HepG2 (cell line): ENCODE results near the gene C2CD3. TPM values are rescaled to one million over a fixed set of nuclear protein-coding genes. Genes with fewer than 3 reads are reported as not detected.
A peak's percentile ranks its signal among the peaks of the same experiment; 100 is the strongest.

Experiments used
- ATAC-seq: fragments of 200-7000 bp; cut with Tn5 transposase; 3 replicates; pipeline ENCODE4 v1.9.1; 2020; ENCODE audit warnings: mild to moderate bottlenecking, moderate library complexity
- BruUV-seq: library from RNA; stranded (reverse); fragments of 400-500 nt; replicated peaks from 2 replicates; lab custom pipeline; 2021; lab: Mats Ljungman, UMichigan
- CTCF ChIA-PET: fragments of 300-600 bp; formaldehyde crosslinking; extraction: SDS; loops from one replicate; lab custom pipeline; 2021; ENCODE audit warnings: low total read pairs, inconsistent platforms, low intra/inter-chr PET ratio; lab: Yijun Ruan, JAX
- POLR2A ChIA-PET: fragments of 350-600 bp; sonication (Branson Sonifier 250); formaldehyde crosslinking; loops from one replicate; lab custom pipeline; 2020; ENCODE audit warnings: antibody characterized with exemption, inconsistent platforms; lab: Yijun Ruan, JAX
- DNase-seq: peaks from one replicate; pipeline ENCODE4 v3.0.0-alpha.2; 2015; ENCODE audit warnings: low spot score
- FAIRE-seq: peaks from 3 replicates; lab custom pipeline; 2011; peaks lifted over from hg19 to GRCh38; lab: Jason Lieb, UNC
- H2AFZ ChIP-seq: one replicate; pipeline ENCODE4 v1.6.1; 2011; ENCODE audit warnings: low read length, inconsistent platforms
- H3K27ac ChIP-seq: fragments of 300-600 bp; 3 replicates; pipeline ENCODE4 v1.8.0; 2011; ENCODE audit warnings: mixed run types, mild to moderate bottlenecking, mixed read lengths, low read length, inconsistent platforms; ENCODE audit not compliant: insufficient read depth; ENCODE audit errors: extremely low read length
- H3K27me3 ChIP-seq, 2 experiments: fragments of 200-600 bp in 1 of 2; 2 replicates in 1 of 2; 3 replicates in 1 of 2; pipeline versions ENCODE4 v1.6.0 to v1.8.0; 2011; ENCODE audit warnings: low read length in 2 of 2, mild to moderate bottlenecking in 2 of 2, moderate library complexity in 2 of 2, inconsistent platforms in 1 of 2; ENCODE audit not compliant: insufficient read depth in 2 of 2, control insufficient read depth in 1 of 2
- H3K36me3 ChIP-seq, 2 experiments: fragments of 200-600 bp in 1 of 2; replicated peaks in 1 of 2; 2 replicates in 1 of 2; 3 replicates in 1 of 2; pipeline versions ENCODE4 v1.5.1 to v1.8.0; 2011; ENCODE audit warnings: low read length in 2 of 2, inconsistent platforms in 1 of 2; ENCODE audit not compliant: insufficient read depth in 2 of 2, control insufficient read depth in 1 of 2
- H3K4me1 ChIP-seq: 2 replicates; pipeline ENCODE4 v1.5.1; 2012; ENCODE audit warnings: low read length, inconsistent platforms; ENCODE audit not compliant: insufficient read depth
- H3K4me2 ChIP-seq: 2 replicates; pipeline ENCODE4 v1.6.0; 2011; ENCODE audit warnings: low read depth, low read length, inconsistent platforms
- H3K4me3 ChIP-seq, 3 experiments: fragments of 200-600 bp in 1 of 3; sonication (generic), shearing (Covaris generic) in 1 of 3; replicated peaks in 1 of 3; 2 replicates each; pipeline ENCODE4 v1.5.1; 2011 to 2016; ENCODE audit warnings: low read length in 3 of 3, inconsistent platforms in 2 of 3, low read depth in 2 of 3, mild to moderate bottlenecking in 2 of 3, control low read depth in 1 of 3, mixed read lengths in 1 of 3; ENCODE audit not compliant: insufficient read depth in 1 of 3
- H3K79me2 ChIP-seq: one replicate; pipeline ENCODE4 v1.6.1; 2011; ENCODE audit warnings: low read length, inconsistent platforms; ENCODE audit not compliant: insufficient read depth
- H3K9ac ChIP-seq: 2 replicates; pipeline ENCODE4 v1.6.0; 2011; ENCODE audit warnings: mild to moderate bottlenecking, low read depth, low read length, inconsistent platforms; ENCODE audit not compliant: insufficient read depth
- H3K9me3 ChIP-seq: 2 replicates; pipeline ENCODE4 v1.5.1; 2012; ENCODE audit warnings: mild to moderate bottlenecking, low read length
- H4K20me1 ChIP-seq: 2 replicates; pipeline ENCODE4 v1.6.0; 2011; ENCODE audit warnings: inconsistent platforms, mild to moderate bottlenecking, low read length, moderate library complexity; ENCODE audit not compliant: insufficient read depth
- ATRX ChIP-seq: sonication (generic); formaldehyde crosslinking; IDR thresholded peaks from 2 replicates; pipeline ENCODE4 v1.4.0; 2020; ENCODE audit warnings: missing genetic modification reagents, borderline replicate concordance
- CC2D1A ChIP-seq: sonication (generic); formaldehyde crosslinking; IDR thresholded peaks from 2 replicates; pipeline ENCODE4 v1.8.1; 2023; ENCODE audit warnings: mild to moderate bottlenecking, missing genetic modification reagents
- GATAD1 ChIP-seq: IDR thresholded peaks from 2 replicates; pipeline ENCODE4 v1.6.1; 2016; ENCODE audit warnings: missing genetic modification reagents, missing compliant biosample characterization
- GPN1 ChIP-seq: sonication (generic); formaldehyde crosslinking; IDR thresholded peaks from 2 replicates; pipeline ENCODE4 v1.5.1; 2020; ENCODE audit warnings: missing genetic modification reagents, borderline replicate concordance
- HHEX ChIP-seq: IDR thresholded peaks from 2 replicates; pipeline ENCODE4 v1.6.1; 2016; ENCODE audit warnings: control low read depth
- KDM3A ChIP-seq: IDR thresholded peaks from 2 replicates; pipeline ENCODE4 v1.6.1; 2018; ENCODE audit warnings: low read depth, missing compliant biosample characterization
- KLF6 ChIP-seq: IDR thresholded peaks from 2 replicates; pipeline ENCODE4 v1.8.0; 2016; ENCODE audit warnings: missing biosample characterization, missing genetic modification reagents
- NFRKB ChIP-seq: fragments of 450-650 bp; IDR thresholded peaks from 2 replicates; pipeline ENCODE4 v1.6.1; 2017
- NRL ChIP-seq: sonication (generic); formaldehyde crosslinking; IDR thresholded peaks from 2 replicates; pipeline ENCODE4 v1.5.0; 2020; ENCODE audit warnings: missing genetic modification reagents, mild to moderate bottlenecking, moderate library complexity, borderline replicate concordance
- ZNF510 ChIP-seq: sonication (generic); formaldehyde crosslinking; IDR thresholded peaks from 2 replicates; pipeline ENCODE4 v1.4.0; 2020; ENCODE audit warnings: low read depth, mild to moderate bottlenecking, missing genetic modification reagents
- WGBS: methylation state at CpG from one replicate; pipeline ENCODE4 v1.1.6; 2017; ENCODE audit warnings: low lambda C conversion rate; 5-methylcytosine and 5-hydroxymethylcytosine counted together
- in situ Hi-C: cut with HindIII; loops from 2 replicates; pipeline ENCODE4 v1.10.0; 2017; ENCODE audit warnings: low pct_unique_long_range_greater_than_20kb; ENCODE audit not compliant: extremely low pct_ligation_motif_present
- intact Hi-C: fragments of 100-400 bp; cut with micrococcal nuclease; formaldehyde crosslinking; loops from one replicate; pipeline ENCODE4 v1.10.0; 2022; ENCODE audit not compliant: unreplicated experiment
- polyA plus RNA-seq, 8 experiments: library from polyadenylated mRNA; depleted of rRNA in 3 of 8; stranded (reverse) in 7 of 8; unstranded in 1 of 8; fragments of >200 nt; fragmentation: Illumina TruSeq in 4 of 8; extraction: Trizol in 4 of 8; gene quantifications; 2 replicates each; pipeline versions ENCODE4 v1.2.1 to v1.2.3, GENCODE V29; 2011 to 2016; ENCODE audit warnings: low read depth in 4 of 8, missing spikeins in 1 of 8, mixed read lengths in 1 of 8; ENCODE audit not compliant: insufficient read depth in 1 of 8
- total RNA-seq, 5 experiments: library from RNA; depleted of rRNA; stranded (reverse); fragments of >200 nt; fragmentation: Illumina TruSeq; extraction: Trizol; gene quantifications; 2 replicates each; pipeline ENCODE4 v1.2.3, GENCODE V29; 2016; ENCODE audit warnings: low read depth in 1 of 5
- TF ChIP-seq, protein P1 (sequence below): sonication (generic); formaldehyde crosslinking; IDR thresholded peaks from 2 replicates; pipeline ENCODE4 v1.4.0; 2020; ENCODE audit warnings: mild to moderate bottlenecking, missing genetic modification reagents
- TF ChIP-seq, protein P2 (sequence below): sonication (generic); formaldehyde crosslinking; IDR thresholded peaks from 2 replicates; pipeline ENCODE4 v1.5.0; 2020; ENCODE audit warnings: missing genetic modification reagents
- TF ChIP-seq, protein P3 (sequence below): sonication (generic); formaldehyde crosslinking; IDR thresholded peaks from 2 replicates; pipeline ENCODE4 v1.4.0; 2020; ENCODE audit warnings: mild to moderate bottlenecking, missing genetic modification reagents
- TF ChIP-seq, protein P4 (sequence below): sonication (generic); formaldehyde crosslinking; IDR thresholded peaks from 2 replicates; pipeline ENCODE4 v1.5.0; 2020; ENCODE audit warnings: mild to moderate bottlenecking, missing genetic modification reagents, borderline replicate concordance

The C2CD3 gene
- total and polyA plus RNA-seq, 2 of the 13 experiments (the other 11 are each of a cell fraction or from before 2014, with no cell fraction given): 5.5 to 6.4 TPM

DNA sequence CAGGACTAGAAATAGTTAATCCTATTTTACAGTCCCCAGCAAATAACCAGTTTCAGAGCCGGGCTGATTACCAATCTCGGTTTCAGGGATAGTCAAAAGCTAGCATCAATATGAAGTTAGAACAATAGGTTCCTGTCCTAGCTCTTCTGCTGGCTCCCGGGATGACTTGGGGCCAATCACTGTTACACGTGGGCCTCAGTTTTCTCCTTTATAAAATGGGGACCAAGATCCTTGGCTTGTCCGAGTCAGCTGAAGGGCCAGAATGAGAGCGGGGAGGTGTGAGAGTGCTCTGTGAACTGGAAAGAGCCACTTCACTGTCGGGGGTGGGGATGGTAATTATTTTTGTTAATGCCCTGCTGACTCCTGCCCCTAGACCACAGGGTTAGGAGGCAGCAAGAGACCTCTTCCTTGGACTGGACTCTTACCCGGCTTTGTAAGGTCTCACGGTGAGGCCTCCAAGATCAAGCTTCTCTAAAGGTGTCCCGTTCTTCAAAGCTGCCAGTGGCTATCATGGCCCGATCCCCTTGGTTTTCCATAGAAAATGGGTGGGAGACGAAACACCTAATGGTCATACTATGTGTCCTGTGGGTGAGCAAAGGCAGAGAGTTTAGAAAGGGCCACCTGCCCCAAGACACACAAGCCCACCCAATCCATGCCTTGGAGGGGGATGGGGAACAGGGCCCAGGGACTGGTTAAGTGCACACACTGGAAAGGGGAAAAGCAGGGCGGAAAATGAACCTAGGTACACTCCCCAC, 189.6 kb downstream of the C2CD3 start:
- intact Hi-C loops: no loop called here
- no peak for FAIRE-seq
- H3K4me3 ChIP-seq: peak overlapping the region in 1 of 3 experiments; percentile 93; a peak in 1 of 6 replicates
- no peak for TF ChIP-seq ATRX (CRISPR knock-in tag)
- TF ChIP-seq GPN1 (CRISPR knock-in tag): no peak
- TF ChIP-seq NRL (CRISPR knock-in tag): no peak
- TF ChIP-seq, protein P1, sequence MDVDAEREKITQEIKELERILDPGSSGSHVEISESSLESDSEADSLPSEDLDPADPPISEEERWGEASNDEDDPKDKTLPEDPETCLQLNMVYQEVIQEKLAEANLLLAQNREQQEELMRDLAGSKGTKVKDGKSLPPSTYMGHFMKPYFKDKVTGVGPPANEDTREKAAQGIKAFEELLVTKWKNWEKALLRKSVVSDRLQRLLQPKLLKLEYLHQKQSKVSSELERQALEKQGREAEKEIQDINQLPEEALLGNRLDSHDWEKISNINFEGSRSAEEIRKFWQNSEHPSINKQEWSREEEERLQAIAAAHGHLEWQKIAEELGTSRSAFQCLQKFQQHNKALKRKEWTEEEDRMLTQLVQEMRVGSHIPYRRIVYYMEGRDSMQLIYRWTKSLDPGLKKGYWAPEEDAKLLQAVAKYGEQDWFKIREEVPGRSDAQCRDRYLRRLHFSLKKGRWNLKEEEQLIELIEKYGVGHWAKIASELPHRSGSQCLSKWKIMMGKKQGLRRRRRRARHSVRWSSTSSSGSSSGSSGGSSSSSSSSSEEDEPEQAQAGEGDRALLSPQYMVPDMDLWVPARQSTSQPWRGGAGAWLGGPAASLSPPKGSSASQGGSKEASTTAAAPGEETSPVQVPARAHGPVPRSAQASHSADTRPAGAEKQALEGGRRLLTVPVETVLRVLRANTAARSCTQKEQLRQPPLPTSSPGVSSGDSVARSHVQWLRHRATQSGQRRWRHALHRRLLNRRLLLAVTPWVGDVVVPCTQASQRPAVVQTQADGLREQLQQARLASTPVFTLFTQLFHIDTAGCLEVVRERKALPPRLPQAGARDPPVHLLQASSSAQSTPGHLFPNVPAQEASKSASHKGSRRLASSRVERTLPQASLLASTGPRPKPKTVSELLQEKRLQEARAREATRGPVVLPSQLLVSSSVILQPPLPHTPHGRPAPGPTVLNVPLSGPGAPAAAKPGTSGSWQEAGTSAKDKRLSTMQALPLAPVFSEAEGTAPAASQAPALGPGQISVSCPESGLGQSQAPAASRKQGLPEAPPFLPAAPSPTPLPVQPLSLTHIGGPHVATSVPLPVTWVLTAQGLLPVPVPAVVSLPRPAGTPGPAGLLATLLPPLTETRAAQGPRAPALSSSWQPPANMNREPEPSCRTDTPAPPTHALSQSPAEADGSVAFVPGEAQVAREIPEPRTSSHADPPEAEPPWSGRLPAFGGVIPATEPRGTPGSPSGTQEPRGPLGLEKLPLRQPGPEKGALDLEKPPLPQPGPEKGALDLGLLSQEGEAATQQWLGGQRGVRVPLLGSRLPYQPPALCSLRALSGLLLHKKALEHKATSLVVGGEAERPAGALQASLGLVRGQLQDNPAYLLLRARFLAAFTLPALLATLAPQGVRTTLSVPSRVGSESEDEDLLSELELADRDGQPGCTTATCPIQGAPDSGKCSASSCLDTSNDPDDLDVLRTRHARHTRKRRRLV (CRISPR knock-in tag): no peak
- TF ChIP-seq, protein P2, sequence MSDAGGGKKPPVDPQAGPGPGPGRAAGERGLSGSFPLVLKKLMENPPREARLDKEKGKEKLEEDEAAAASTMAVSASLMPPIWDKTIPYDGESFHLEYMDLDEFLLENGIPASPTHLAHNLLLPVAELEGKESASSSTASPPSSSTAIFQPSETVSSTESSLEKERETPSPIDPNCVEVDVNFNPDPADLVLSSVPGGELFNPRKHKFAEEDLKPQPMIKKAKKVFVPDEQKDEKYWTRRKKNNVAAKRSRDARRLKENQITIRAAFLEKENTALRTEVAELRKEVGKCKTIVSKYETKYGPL: no peak
- TF ChIP-seq, protein P3, sequence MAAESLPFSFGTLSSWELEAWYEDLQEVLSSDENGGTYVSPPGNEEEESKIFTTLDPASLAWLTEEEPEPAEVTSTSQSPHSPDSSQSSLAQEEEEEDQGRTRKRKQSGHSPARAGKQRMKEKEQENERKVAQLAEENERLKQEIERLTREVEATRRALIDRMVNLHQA: no peak
- TF ChIP-seq KDM3A (CRISPR knock-in tag): no peak
- no peak for TF ChIP-seq NFRKB
- TF ChIP-seq GATAD1: no peak
- no peak for TF ChIP-seq HHEX (CRISPR knock-in tag)
- no peak for TF ChIP-seq KLF6 (CRISPR knock-in tag)
- TF ChIP-seq ZNF510 (CRISPR knock-in tag): no peak
- TF ChIP-seq, protein P4, sequence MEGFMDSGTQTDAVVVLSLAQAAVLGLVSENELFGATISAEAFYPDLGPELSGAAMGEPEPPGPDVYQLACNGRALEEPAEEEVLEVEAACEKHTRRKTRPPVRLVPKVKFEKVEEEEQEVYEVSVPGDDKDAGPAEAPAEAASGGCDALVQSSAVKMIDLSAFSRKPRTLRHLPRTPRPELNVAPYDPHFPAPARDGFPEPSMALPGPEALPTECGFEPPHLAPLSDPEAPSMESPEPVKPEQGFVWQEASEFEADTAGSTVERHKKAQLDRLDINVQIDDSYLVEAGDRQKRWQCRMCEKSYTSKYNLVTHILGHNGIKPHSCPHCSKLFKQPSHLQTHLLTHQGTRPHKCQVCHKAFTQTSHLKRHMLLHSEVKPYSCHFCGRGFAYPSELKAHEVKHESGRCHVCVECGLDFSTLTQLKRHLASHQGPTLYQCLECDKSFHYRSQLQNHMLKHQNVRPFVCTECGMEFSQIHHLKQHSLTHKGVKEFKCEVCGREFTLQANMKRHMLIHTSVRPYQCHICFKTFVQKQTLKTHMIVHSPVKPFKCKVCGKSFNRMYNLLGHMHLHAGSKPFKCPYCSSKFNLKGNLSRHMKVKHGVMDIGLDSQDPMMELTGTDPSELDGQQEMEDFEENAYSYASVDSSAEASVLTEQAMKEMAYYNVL: no peak
- no peak for TF ChIP-seq CC2D1A (CRISPR knock-in tag)

More for the DNA sequence above, 189.6 kb downstream of the C2CD3 start:
- no peak overlapping the region for H2AFZ ChIP-seq
- H3K27me3 ChIP-seq: no peaks in the 10 kb centered on the region
- peaks cover 11 to 36% of the 10 kb centered on the region in 2 experiments; a peak in 4 of 5 replicates for H3K36me3 ChIP-seq
- H4K20me1 ChIP-seq: no peaks in the 10 kb centered on the region
- BruUV-seq: TSS peak; percentile 53
- ChIA-PET CTCF (no interaction called here), POLR2A (interaction anchor here (1.2 to 4.9 kb wide), 2 partner anchors 28 to 38 kb away, joined by 7 to 32 read pairs; no protein-coding TSS in a partner anchor)
- in situ Hi-C loops: no loop called here
- WGBS: 95% methylated on average over 13 of the region's 13 CpGs
- no peak overlapping the region for H3K27ac ChIP-seq
- peaks cover 3% of the 10 kb centered on the region for H3K79me2 ChIP-seq
- H3K4me2 ChIP-seq: peak overlapping the region; percentile 100
- no peaks in the 10 kb centered on the region for H3K9me3 ChIP-seq
- no peak for DNase-seq
- peak overlapping the region; percentile 49; the same call in 1 of the 2 replicates for H3K9ac ChIP-seq
- peaks cover 47% of the 10 kb centered on the region for H3K4me1 ChIP-seq
- ATAC-seq: no peak
